ENCODE measurements around the gene FGF1.

FGF1 gene

DNA sequence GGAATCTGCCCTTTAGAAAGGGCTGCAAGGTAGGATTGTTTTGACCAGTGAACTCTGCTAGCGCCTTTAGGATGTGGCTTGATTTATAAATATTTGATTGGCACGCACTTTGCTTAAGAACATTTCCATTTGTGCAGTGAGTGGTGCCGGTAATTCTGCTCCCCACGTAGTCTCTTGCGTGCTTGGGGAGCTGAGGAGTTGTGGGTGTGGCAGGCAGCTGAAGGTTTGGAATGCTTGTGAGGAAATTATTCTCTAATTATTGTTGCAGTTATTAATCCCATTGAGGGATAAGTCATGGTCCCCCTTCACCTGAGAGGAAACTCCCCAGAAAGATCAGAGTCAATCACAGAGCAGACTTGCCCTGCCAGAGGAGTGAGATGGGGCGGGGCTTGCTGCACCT lies 76.7 kb downstream of the FGF1 start:
- no peak for DNase-seq

GRCh38 chr5:142608081-142608480 lies 77.8 kb downstream of the FGF1 start:
- peak; percentile 8 for DNase-seq

DNA sequence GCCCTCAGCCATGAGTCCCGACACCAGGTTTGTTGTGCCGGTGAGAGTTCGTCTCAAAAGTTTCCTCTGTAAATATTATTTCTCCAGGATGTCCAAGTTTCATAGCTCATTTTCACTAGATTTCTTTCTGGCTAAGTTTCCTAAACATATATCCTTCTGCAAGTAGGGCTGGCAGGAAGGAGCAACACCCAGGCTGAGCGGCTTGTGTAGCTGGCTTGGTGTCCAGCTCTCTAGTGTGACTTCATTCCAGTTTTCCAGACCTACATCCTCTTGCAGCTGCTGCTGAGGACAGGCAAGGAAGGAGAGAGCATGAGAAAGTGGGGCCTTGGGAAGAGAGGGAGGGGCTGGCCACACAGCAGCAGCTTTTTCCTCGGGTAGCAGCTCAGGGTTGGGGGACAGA lies 80.3 kb downstream of the FGF1 start:
- DNase-seq: no peak

GRCh38 chr5:142602720-142603245 lies 83.1 kb downstream of the FGF1 start:
- no peak for DNase-seq

DNA sequence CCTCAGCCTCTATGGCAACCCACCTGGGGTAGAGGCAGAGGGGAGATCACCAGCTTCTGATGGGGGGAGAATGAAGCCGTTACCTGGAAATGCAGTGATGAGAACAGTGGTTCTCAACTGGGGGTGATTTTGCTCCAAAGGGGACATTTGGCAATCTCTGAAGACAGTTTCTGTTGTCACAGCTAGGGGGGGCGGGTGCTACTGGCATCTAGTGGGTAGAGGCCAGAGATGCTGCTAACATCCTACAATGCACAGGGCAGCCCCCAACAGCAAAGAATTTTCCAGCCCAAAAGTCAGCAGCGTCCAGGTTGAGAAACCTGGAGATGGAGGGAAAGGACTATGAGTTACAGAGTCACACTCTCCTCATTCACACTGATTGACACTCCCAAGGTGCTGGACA lies 84.5 kb downstream of the FGF1 start:
- peak; percentile 26 for DNase-seq

DNA sequence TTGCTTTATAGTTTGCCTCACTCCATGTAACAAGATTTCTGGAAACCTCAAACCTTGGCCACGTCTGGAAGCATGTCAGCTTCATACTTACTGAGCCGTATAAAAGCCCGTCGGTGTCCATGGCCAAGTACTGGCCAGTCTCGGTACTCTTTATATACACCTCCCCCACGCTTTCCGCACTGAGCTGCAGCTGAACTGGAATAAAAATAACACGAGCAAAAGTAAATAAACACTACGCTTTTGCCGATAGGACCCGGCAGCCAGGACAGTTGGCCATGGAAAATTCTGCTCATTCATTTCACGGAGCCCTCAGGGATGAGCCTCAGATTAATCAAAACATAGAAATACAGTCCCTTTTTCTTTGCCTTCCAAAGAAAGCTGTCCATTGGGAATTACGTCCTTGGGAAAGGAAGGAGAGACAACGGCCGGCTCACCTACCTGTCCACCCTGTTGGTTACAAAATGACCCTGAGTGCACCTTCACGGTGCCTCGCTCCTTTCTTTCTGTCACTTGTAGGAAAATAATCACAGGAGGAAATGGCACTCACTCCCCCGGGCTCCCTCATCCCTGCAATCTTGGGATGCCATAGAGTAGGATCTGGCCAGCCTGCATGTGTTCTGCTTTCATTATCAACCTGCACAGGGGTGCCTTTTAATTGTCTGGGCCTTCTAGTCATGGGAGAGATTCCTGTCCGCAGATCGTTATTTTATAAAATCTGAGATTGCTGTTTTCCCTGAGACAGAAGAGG lies 85.1 kb downstream of the FGF1 start:
- peak; percentile 32 for DNase-seq

GRCh38 chr5:142600092-142600491 lies 85.8 kb downstream of the FGF1 start:
- no peak for DNase-seq

DNA sequence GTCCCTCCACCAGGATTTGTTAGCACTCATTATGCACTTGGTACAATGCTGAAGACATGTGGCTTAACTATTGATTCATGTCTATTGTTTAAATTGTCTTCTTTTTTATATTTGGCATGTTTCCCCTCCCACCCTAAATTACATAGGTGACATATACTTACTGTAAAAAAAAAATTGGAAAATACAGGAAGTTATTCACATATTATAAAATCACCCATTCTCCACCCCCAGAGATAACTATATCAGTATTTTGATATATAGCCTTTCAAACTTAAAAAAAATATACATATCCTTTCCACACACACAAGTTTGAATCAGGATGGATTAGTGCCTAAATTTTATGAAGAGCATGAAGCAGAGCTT lies 87.6 kb downstream of the FGF1 start:
- no peak for DNase-seq

DNA sequence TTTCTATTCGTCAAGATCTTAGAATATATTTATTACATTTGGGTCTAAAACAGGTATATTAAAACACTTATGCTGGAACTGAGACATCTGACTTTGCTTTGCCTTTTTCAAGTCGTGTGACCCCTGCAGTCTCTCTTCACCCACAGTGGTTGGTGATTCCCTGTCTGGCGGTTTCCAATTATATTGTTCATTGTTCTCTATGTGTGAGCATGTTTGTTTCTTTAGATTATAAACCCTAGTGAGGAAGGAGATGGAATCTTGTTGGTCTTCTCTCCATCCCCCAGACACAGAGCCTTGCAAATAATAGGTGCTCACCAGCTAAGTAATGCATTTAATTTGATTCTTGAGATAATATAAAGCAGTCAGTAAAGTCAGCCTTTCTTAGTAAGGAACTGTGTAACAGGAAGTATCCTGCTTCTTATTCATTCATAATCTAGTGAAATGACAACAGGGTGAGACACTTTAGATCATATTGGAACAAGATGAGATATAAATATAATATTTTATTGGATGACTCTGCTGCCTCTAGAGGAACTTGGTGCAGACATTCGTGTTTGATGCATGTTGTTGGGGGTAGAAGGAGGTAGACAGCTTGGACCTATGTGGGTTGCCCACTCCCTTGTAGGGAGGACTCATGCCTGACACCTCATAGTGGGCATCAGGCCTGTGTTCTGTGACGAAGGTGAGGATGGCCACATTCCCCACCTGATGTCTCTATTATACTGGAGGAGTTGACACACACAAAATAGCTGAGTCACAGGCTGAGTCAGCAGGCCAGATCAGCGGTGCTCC lies 88.1 kb downstream of the FGF1 start:
- DNase-seq: peak; percentile 7

GRCh38 chr5:142597025-142597424 lies 88.9 kb downstream of the FGF1 start:
- no peak for DNase-seq

DNA sequence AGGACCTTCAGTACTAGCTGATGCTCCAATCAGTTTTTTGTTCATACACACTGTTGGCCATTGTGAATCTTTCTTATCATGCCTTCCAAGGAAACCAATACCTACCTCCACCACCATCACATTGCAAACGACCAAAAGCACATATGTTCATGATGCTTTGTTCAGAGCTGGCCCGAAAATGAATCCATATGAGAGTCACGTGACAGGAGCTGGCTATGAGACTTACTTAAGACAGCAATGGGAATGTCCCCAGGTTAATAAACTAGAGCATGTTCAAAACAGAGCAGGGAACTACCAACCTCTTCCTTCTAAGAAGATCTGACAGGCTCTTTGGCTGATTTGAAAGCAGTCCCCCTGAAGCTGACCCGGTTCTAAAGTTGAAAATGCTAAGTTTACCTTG lies 93.5 kb downstream of the FGF1 start:
- DNase-seq: no peak

GRCh38 chr5:142590451-142591231 lies 95.2 kb downstream of the FGF1 start:
- DNase-seq: no peak

DNA sequence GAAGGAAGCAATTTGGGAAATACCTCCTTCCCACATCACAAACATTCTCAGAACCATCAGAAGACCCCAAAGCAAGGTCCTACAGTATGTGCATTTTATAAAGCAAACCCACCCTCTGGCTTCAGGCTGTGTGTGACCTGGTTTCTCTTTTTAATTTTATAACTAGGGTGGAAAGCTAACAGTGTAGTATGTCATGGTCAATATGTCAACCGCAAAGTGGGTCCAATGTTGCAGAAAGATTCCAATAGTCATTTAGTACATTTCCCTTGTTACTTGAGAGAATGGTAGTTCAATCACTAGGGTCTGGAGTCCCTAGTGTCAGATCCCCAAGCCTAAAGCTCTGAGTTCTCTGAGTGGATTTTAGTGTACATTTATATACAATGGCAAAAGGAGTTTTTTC lies 96.2 kb downstream of the FGF1 start:
- no peak for DNase-seq

DNA sequence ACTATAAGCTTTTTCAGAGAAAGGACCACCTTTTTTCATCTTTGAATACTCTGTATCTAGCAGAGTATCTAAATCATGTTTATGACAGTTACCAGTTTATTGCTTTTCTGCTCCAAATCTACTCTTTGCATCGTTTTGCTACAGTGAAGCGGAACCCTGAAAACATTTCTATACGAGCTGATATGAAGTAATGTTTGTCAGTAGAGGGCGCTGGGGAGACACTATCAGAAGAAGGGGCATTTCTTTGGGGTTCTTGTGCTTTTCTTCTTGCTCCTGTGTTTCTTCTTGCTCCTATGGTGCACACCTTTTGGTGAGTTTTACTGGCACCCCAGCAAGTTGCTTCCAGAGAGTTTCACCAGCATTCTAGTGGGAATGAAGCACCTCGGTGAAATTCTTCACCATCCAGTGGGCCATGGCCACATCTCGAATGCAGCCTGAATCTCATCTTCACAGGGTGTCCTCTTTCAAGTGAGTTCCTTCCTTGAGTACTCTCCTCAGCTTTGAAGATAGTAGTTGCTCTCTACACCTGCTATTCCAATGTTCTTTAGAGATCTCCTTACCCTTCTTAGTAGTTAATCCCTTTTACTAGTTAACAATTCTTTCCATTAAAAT lies 98.4 kb downstream of the FGF1 start:
- DNase-seq: peak; percentile 65

DNA sequence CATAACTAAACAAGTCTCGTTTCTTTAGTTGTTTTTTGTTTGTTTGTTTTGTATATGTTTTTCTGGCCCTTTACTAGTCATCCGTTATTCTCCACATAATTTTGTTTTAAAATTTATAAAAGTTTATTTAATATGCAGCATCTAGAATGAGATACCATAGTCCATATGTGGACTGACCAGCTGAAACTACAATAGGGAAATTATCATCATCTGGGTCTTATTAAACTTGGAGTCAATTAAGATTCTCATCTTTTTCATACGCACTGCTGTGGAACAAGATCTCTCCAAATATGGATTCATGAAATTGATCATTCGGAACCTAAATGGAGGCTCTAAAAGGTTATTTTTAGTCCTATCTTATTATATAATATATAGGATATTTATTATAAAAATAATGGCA lies 99.3 kb downstream of the FGF1 start:
- no peak for DNase-seq

GRCh38 chr5:142585451-142585850 lies 100.4 kb downstream of the FGF1 start:
- no peak for DNase-seq

GRCh38 chr5:142584891-142585290 lies 101.0 kb downstream of the FGF1 start:
- DNase-seq: no peak

DNA sequence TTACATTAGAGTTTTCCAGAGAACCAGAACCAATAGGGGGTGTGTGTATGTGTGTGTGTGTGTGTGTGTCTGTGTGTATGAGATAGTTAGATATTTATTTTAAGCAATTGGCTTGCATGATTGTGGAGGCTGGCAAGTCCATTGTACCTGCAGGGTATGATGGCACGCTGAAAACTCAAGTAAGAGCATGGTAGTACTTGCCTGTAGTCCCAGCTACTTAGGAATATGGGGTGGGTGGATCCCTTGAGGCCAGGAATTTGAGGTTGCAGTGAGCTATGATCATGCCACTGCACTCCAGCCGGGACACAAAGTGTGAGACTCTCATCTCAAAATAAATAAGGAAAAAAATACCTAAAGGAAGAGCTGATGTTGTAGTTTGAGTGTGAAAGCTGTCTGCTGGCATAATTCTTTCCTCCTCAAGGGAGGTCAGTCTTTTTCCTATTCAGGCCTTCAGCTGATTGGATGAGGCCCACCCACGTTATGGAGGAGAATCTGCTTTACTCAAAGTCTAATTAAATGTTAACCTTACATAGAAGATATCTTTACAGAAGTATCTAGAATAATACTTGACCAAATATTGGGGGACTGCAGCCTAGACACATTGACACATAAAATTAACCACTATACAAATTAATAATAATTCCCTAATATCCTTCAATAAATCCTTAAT lies 107.6 kb downstream of the FGF1 start:
- DNase-seq: no peak

DNA sequence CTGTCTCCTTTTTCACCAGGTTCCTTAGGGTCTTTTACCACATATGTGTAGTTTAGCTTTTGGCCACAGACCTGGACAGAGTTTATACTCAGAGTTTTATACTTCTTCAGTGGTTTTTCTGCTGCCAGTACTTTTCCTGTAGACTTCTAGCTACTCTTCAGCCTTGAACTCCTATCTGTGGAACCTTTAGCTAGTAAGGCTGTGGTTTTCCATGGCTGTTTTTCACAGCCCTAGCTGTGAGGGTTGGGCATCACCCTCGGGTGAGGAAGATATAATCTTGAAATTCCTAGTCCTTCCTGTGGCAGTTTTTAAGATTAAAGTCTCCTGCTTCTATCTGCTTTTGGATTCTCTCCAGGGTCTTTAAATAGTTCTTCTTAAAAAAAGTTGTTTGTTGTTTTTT lies 109.1 kb downstream of the FGF1 start:
- no peak for DNase-seq

GRCh38 chr5:142576303-142576702 lies 109.6 kb downstream of the FGF1 start:
- no peak for DNase-seq

GRCh38 chr5:142572006-142572405 lies 113.9 kb downstream of the FGF1 start:
- no peak for DNase-seq

- no peak for DNase-seq
These were observed 114.5 kb downstream of the FGF1 start for GRCh38 chr5:142571371-142571770.

- DNase-seq: no peak
These were observed 116.0 kb downstream of the FGF1 start for GRCh38 chr5:142569905-142570304.

All from NCI-H69 (cell line).